RWPE2 (cell line): ENCODE measurements around the gene ACLY.

ENCODE experiments used
- ATAC-seq: fragments of 200-7000 bp; cut with Tn5 transposase; 3 replicates; pipeline ENCODE4 v1.9.1; 2021; ENCODE audit warnings: low read depth
- DNase-seq: peaks from one replicate; pipeline ENCODE4 v3.0.0-alpha.2; 2020; ENCODE audit warnings: low spot score
- H3K27ac ChIP-seq: fragments of 450-650 bp; 2 replicates; pipeline ENCODE4 v1.5.1; 2017; ENCODE audit warnings: mild to moderate bottlenecking; ENCODE audit not compliant: poor library complexity, severe bottlenecking
- H3K27me3 ChIP-seq: fragments of 250-450 bp; sonication (Bioruptor Pico); 2 replicates; pipeline ENCODE4 v1.5.1; 2021; ENCODE audit warnings: mild to moderate bottlenecking, moderate library complexity; ENCODE audit not compliant: insufficient read depth, poor library complexity, severe bottlenecking
- H3K36me3 ChIP-seq: fragments of 250-450 bp; sonication (Bioruptor Pico); 2 replicates; pipeline ENCODE4 v1.5.1; 2020; ENCODE audit warnings: low read depth, mild to moderate bottlenecking, moderate library complexity
- H3K4me1 ChIP-seq: fragments of 250-450 bp; sonication (Bioruptor Pico); 2 replicates; pipeline ENCODE4 v1.5.1; 2021; ENCODE audit warnings: mild to moderate bottlenecking, moderate library complexity; ENCODE audit not compliant: insufficient read depth, poor library complexity, severe bottlenecking
- H3K4me3 ChIP-seq: fragments of 250-450 bp; sonication (Bioruptor Pico); 2 replicates; pipeline ENCODE4 v1.5.1; 2021; ENCODE audit warnings: mild to moderate bottlenecking, moderate library complexity; ENCODE audit not compliant: severe bottlenecking
- H3K9me3 ChIP-seq: fragments of 250-450 bp; sonication (Bioruptor Pico); 2 replicates; pipeline ENCODE4 v1.5.1; 2021; ENCODE audit warnings: mild to moderate bottlenecking, moderate library complexity; ENCODE audit not compliant: severe bottlenecking
- CTCF ChIP-seq: fragments of 450-650 bp; IDR thresholded peaks from one replicate; pipeline ENCODE4 v1.5.1; 2017; ENCODE audit warnings: mild to moderate bottlenecking, moderate library complexity; ENCODE audit not compliant: poor library complexity, severe bottlenecking

Gene ACLY

GRCh38 chr17:41915566-41915965 is 3.2 kb downstream of the ACLY start:
- Histone ChIP-seq H3K27ac (peak overlapping the region; percentile 1), H3K4me1 (peaks cover 29% of the 10 kb centered on the region), H3K27me3 (no peaks in the 10 kb centered on the region), H3K9me3 (no peaks in the 10 kb centered on the region), H3K4me3 (no peak overlapping the region), H3K36me3 (peaks cover 58% of the 10 kb centered on the region)
- no peak for ATAC-seq
- DNase-seq, result no peak
- TF ChIP-seq CTCF, result no peak

- TF ChIP-seq CTCF, result no peak
- Histone ChIP-seq H3K27ac (peak overlapping the region; percentile 1), H3K9me3 (no peaks in the 10 kb centered on the region), H3K27me3 (no peaks in the 10 kb centered on the region), H3K4me3 (no peak overlapping the region), H3K4me1 (peaks cover 29% of the 10 kb centered on the region), H3K36me3 (peaks cover 64% of the 10 kb centered on the region)
- DNase-seq (no peak), ATAC-seq (no peak)
Measured at GRCh38 chr17:41915020-41915419, 3.7 kb downstream of the ACLY start.

GRCh38 chr17:41914358-41914766 is 4.4 kb downstream of the ACLY start:
- Histone ChIP-seq H3K36me3 (peaks cover 70% of the 10 kb centered on the region), H3K27me3 (no peaks in the 10 kb centered on the region), H3K27ac (no peak overlapping the region), H3K9me3 (no peaks in the 10 kb centered on the region), H3K4me3 (no peak overlapping the region), H3K4me1 (peaks cover 23% of the 10 kb centered on the region)
- ATAC-seq (no peak), DNase-seq (no peak)
- TF ChIP-seq CTCF, result no peak

- H3K27me3 ChIP-seq, result no peaks in the 10 kb centered on the region
- H3K4me1 ChIP-seq, result peaks cover 23% of the 10 kb centered on the region
- H3K36me3 ChIP-seq, result peaks cover 76% of the 10 kb centered on the region
- no peaks in the 10 kb centered on the region for H3K9me3 ChIP-seq
- no peak for DNase-seq
- no peak overlapping the region for H3K4me3 ChIP-seq
- no peak for ATAC-seq
- H3K27ac ChIP-seq, result no peak overlapping the region
- TF ChIP-seq CTCF, result no peak
Measured at GRCh38 chr17:41913798-41914197, 5.0 kb downstream of the ACLY start.

GRCh38 chr17:41912925-41913324 is 5.8 kb downstream of the ACLY start:
- ATAC-seq, result no peak
- peaks cover 84% of the 10 kb centered on the region for H3K36me3 ChIP-seq
- TF ChIP-seq CTCF, result no peak

More at GRCh38 chr17:41912925-41913324, 5.8 kb downstream of the ACLY start:
- Histone ChIP-seq H3K9me3 (no peaks in the 10 kb centered on the region), H3K4me3 (no peak overlapping the region), H3K27ac (no peak overlapping the region), H3K4me1 (peaks cover 23% of the 10 kb centered on the region), H3K27me3 (no peaks in the 10 kb centered on the region)
- DNase-seq, result no peak
